Endothelial cell of umbilical vein (primary cell): Measurements from ENCODE around the gene ESYT2. TPM values are rescaled to one million over a fixed set of nuclear protein-coding genes. Genes with fewer than 3 reads are reported as not detected.

Source experiments
- BruUV-seq: library from RNA; stranded (reverse); fragments of 400-500 nt; replicated peaks from 2 replicates; lab custom pipeline; 2021; lab: Mats Ljungman, UMichigan
- CTCF ChIA-PET: fragments of 300-600, 350-600 bp; sonication (Branson Sonifier 250); formaldehyde crosslinking; loops from one replicate; lab custom pipeline; 2021; ENCODE audit warnings: antibody characterized with exemption, inconsistent platforms; lab: Charles Lee
- POLR2A ChIA-PET: fragments of 300-600, 350-600 bp; sonication (Branson Sonifier 250); formaldehyde crosslinking; loops from one replicate; lab custom pipeline; 2021; ENCODE audit warnings: antibody characterized with exemption, inconsistent platforms; lab: Charles Lee
- DNase-seq: peaks from one replicate; pipeline ENCODE4 v3.0.0-alpha.2; 2011; ENCODE audit warnings: low read depth, low spot score
- FAIRE-seq: peaks from 2 replicates; lab custom pipeline; 2011; peaks lifted over from hg19 to GRCh38; lab: Jason Lieb, UNC
- H2AFZ ChIP-seq: 2 replicates; pipeline ENCODE4 v1.6.0; 2012; ENCODE audit warnings: low read depth, low read length, control low read depth, inconsistent platforms
- H3K27ac ChIP-seq: 2 replicates; pipeline ENCODE4 v1.5.1; 2011; ENCODE audit warnings: low read depth, mild to moderate bottlenecking, control low read depth, low read length, moderate library complexity; ENCODE audit not compliant: insufficient read depth
- H3K27me3 ChIP-seq, 2 experiments: 2 replicates each; pipeline versions ENCODE4 v1.6.0 to v1.6.1; 2011; ENCODE audit warnings: low read length in 2 of 2, mixed read lengths in 1 of 2; ENCODE audit not compliant: control insufficient read depth in 2 of 2, insufficient read depth in 2 of 2
- H3K36me3 ChIP-seq, 2 experiments: 2 replicates in 1 of 2; 3 replicates in 1 of 2; pipeline ENCODE4 v1.5.1; 2011; ENCODE audit warnings: low read length in 2 of 2, mild to moderate bottlenecking in 1 of 2, moderate library complexity in 1 of 2; ENCODE audit not compliant: control insufficient read depth in 2 of 2, insufficient read depth in 2 of 2; ENCODE audit errors: extremely low read depth in 1 of 2
- H3K4me1 ChIP-seq: 3 replicates; pipeline ENCODE4 v1.5.1; 2011; ENCODE audit warnings: mild to moderate bottlenecking, low read length; ENCODE audit not compliant: control insufficient read depth, insufficient read depth; ENCODE audit errors: extremely low read depth
- H3K4me2 ChIP-seq: 2 replicates; pipeline ENCODE4 v1.6.1; 2011; ENCODE audit warnings: low read length, control low read depth, mixed read lengths; ENCODE audit not compliant: insufficient read depth
- H3K4me3 ChIP-seq, 3 experiments: fragments of 200-600 bp in 1 of 3; sonication (generic), shearing (Covaris generic) in 1 of 3; replicated peaks in 1 of 3; 2 replicates each; pipeline ENCODE4 v1.5.1; 2011 to 2016; ENCODE audit warnings: control low read depth in 3 of 3, low read length in 3 of 3, mild to moderate bottlenecking in 2 of 3, inconsistent platforms in 1 of 3, low read depth in 1 of 3, moderate library complexity in 1 of 3; ENCODE audit not compliant: insufficient read depth in 1 of 3
- H3K79me2 ChIP-seq: 2 replicates; pipeline ENCODE4 v1.6.0; 2012; ENCODE audit warnings: low read length, inconsistent platforms; ENCODE audit not compliant: control insufficient read depth, insufficient read depth
- H3K9ac ChIP-seq: replicated peaks from 2 replicates; pipeline ENCODE3; 2011; ENCODE audit warnings: low read length, control low read depth; ENCODE audit not compliant: insufficient read depth; ENCODE audit errors: extremely low read depth
- H3K9me1 ChIP-seq: replicated peaks from 3 replicates; pipeline ENCODE4 v1.6.0; 2011; ENCODE audit warnings: mild to moderate bottlenecking, low read length; ENCODE audit not compliant: control insufficient read depth, insufficient read depth; ENCODE audit errors: extremely low read depth
- H3K9me3 ChIP-seq: replicated peaks from 2 replicates; pipeline ENCODE4 v1.5.1; 2012; ENCODE audit warnings: low read length, inconsistent platforms; ENCODE audit not compliant: control insufficient read depth, insufficient read depth
- H4K20me1 ChIP-seq: replicated peaks from 2 replicates; pipeline ENCODE3; 2011; ENCODE audit warnings: mild to moderate bottlenecking, low read length; ENCODE audit not compliant: control insufficient read depth, insufficient read depth; ENCODE audit errors: extremely low read depth
- CTCF ChIP-seq, 2 donors: IDR thresholded peaks; 1 replicate in 1 of 2; 2 replicates in 1 of 2; pipeline ENCODE4 v1.5.1; 2011; ENCODE audit warnings: low read length in 2 of 2, mild to moderate bottlenecking in 2 of 2, moderate library complexity in 2 of 2, control low read depth in 1 of 2, inconsistent platforms in 1 of 2, low read depth in 1 of 2; ENCODE audit not compliant: insufficient read depth in 1 of 2; ENCODE audit errors: extremely low read depth in 1 of 2
- EZH2 ChIP-seq: IDR thresholded peaks from 2 replicates; pipeline ENCODE4 v1.6.1; 2012; ENCODE audit warnings: borderline replicate concordance, low read depth, mild to moderate bottlenecking, moderate library complexity, low read length, inconsistent platforms; ENCODE audit not compliant: severe bottlenecking
- FOS ChIP-seq: IDR thresholded peaks from 2 replicates; pipeline ENCODE4 v1.6.1; 2011; ENCODE audit warnings: mild to moderate bottlenecking, low read length, moderate library complexity, borderline replicate concordance; ENCODE audit not compliant: insufficient read depth
- GATA2 ChIP-seq: IDR thresholded peaks from 2 replicates; pipeline ENCODE4 v1.7.0; 2011; ENCODE audit warnings: low read depth, mild to moderate bottlenecking, moderate library complexity, mixed read lengths, low read length; ENCODE audit not compliant: insufficient read length, insufficient read depth
- JUN ChIP-seq: IDR thresholded peaks from 2 replicates; pipeline ENCODE4 v1.6.1; 2011; ENCODE audit warnings: borderline replicate concordance, low read depth; ENCODE audit not compliant: insufficient read length, insufficient read depth
- MAX ChIP-seq: IDR thresholded peaks from 2 replicates; pipeline ENCODE4 v1.6.1; 2011; ENCODE audit not compliant: insufficient read depth, insufficient read length
- MYC ChIP-seq: IDR thresholded peaks from one replicate; pipeline ENCODE4 v1.6.1; 2011; ENCODE audit warnings: mild to moderate bottlenecking, low read depth, low read length
- POLR2A ChIP-seq: IDR thresholded peaks from 2 replicates; pipeline ENCODE4 v1.6.1; 2012; ENCODE audit warnings: low read depth, mild to moderate bottlenecking, control low read depth, low read length
- POLR2AphosphoS5 ChIP-seq: IDR thresholded peaks from 2 replicates; pipeline ENCODE4 v1.6.1; 2012; ENCODE audit warnings: low read depth, mild to moderate bottlenecking, control low read depth, low read length, moderate library complexity; ENCODE audit not compliant: insufficient read depth
- dilution Hi-C: fragments of 300-500 bp; cut with MboI; formaldehyde crosslinking; loops from one replicate; pipeline ENCODE4 v1.15.0; 2019; ENCODE audit warnings: low sequenced_read_pairs; ENCODE audit not compliant: extremely low pct_ligation_motif_present
- intact Hi-C: fragments of 100-400 bp; cut with micrococcal nuclease; formaldehyde crosslinking; loops from one replicate; pipeline ENCODE4 v1.10.0; 2022
- polyA plus RNA-seq, 4 experiments: library from polyadenylated mRNA; depleted of rRNA in 3 of 4; stranded (reverse) in 3 of 4; unstranded in 1 of 4; fragments of >200 nt; gene quantifications; 2 replicates each; pipeline versions ENCODE4 v1.2.1 to v1.2.3, GENCODE V29; 2011 to 2012; ENCODE audit warnings: missing spikeins in 1 of 4
- total RNA-seq: library from RNA; stranded (reverse); gene quantifications from 2 replicates; pipeline ENCODE4 v1.2.3, GENCODE V29; 2021

Gene ESYT2
- total and polyA plus RNA-seq, 2 donors (not counting 3 experiments of a cell fraction or from before 2014, with no cell fraction given): 18.8 to 46.6 TPM

GRCh38 chr7:158729646-158730382, 99.5 kb downstream of the ESYT2 start:
- Histone ChIP-seq H3K27ac (no peak overlapping the region), H3K4me2 (no peak overlapping the region), H3K27me3 (no peaks in the 10 kb centered on the region), H3K79me2 (no peaks in the 10 kb centered on the region), H2AFZ (no peak overlapping the region), H3K9me1 (no peaks in the 10 kb centered on the region), H3K4me3 (no peak overlapping the region), H3K36me3 (peaks cover 3% of the 10 kb centered on the region in 2 experiments), H3K9me3 (no peaks in the 10 kb centered on the region), H3K9ac (no peak overlapping the region), H4K20me1 (no peaks in the 10 kb centered on the region), H3K4me1 (no peaks in the 10 kb centered on the region)
- CTCF ChIA-PET: interaction anchor here (0.6 to 1.2 kb wide), 3 partner anchors 14 to 100 kb away, joined by 3 read pairs; partner anchors contain the start of genes ESYT2 and NCAPG2
- intact Hi-C loops: no loop called here
- POLR2A ChIA-PET: interaction anchor here (0.8 kb wide), 1 partner anchor 25 kb away, joined by 3 read pairs; the partner anchor contains the start of gene NCAPG2
- no TSS peak for BruUV-seq
- DNase-seq (no peak), FAIRE-seq (no peak)
- dilution Hi-C loops: no loop called here
- TF ChIP-seq GATA2: no peak
- no peak for TF ChIP-seq FOS
- no peak for TF ChIP-seq MYC
- TF ChIP-seq EZH2: no peak
- TF ChIP-seq CTCF (IDR thresholded peaks at IDR 0.05; ENCODE audit: extremely low read depth in 1 of 2, insufficient read depth in 1 of 2, low read depth in 1 of 2, low read length in 2 of 2): no peak
- no peak for TF ChIP-seq POLR2A
- TF ChIP-seq JUN: no peak
- TF ChIP-seq POLR2AphosphoS5: no peak
- no peak for TF ChIP-seq MAX
